Right lobe of liver (tissue), 6 donors: ENCODE data around the gene STAT6. TPM values are rescaled to one million over a fixed set of nuclear protein-coding genes. Genes with fewer than 3 reads are reported as not detected.
"Not testable (repeated sequence)": the region's sequence is repeated elsewhere in the genome, so short reads cannot be mapped to it uniquely, and the experiment has no call there.

Experiments
- ATAC-seq, 4 donors: fragments of 200-7000 bp; cut with Tn5 transposase; one replicate each; pipeline ENCODE4 v1.9.1; 2020; ENCODE audit warnings: mild to moderate bottlenecking in 4 of 4, moderate library complexity in 4 of 4
- DNase-seq, 3 donors: peaks; one replicate each; pipeline ENCODE4 v3.0.0-alpha.2; 2020
- H3K27ac ChIP-seq, 3 donors: fragments of 200-600 bp; one replicate each; pipeline ENCODE4 v1.8.0; 2022
- H3K27me3 ChIP-seq, 2 donors: fragments of 200-600 bp; one replicate each; pipeline ENCODE4 v1.8.0; 2022
- H3K36me3 ChIP-seq, 4 donors: fragments of 200-600 bp; sonication (generic) in 1 of 4; one replicate each; pipeline versions ENCODE4 v1.5.1 to v1.8.0; 2017 to 2022; ENCODE audit warnings: control low read depth in 1 of 4
- H3K4me1 ChIP-seq, 4 donors: fragments of 200-600 bp; sonication (generic) in 1 of 4; one replicate each; pipeline versions ENCODE4 v1.5.1 to v1.8.0; 2017 to 2022; ENCODE audit warnings: control low read depth in 1 of 4
- H3K4me3 ChIP-seq, 3 donors: fragments of 200-600 bp; one replicate each; pipeline ENCODE4 v1.8.0; 2022
- H3K9me3 ChIP-seq, 4 donors: fragments of 200-600 bp; sonication (generic) in 1 of 4; one replicate each; pipeline versions ENCODE4 v1.5.1 to v1.8.0; 2017 to 2022; ENCODE audit warnings: control low read depth in 1 of 4
- POLR2A ChIP-seq: fragments of 450-650 bp; IDR thresholded peaks from one replicate; pipeline ENCODE4 v1.6.1; 2017; ENCODE audit warnings: antibody characterized with exemption, mild to moderate bottlenecking
- WGBS: methylation state at CpG from one replicate; pipeline ENCODE4 v1.1.6; 2018; ENCODE audit warnings: low coverage, low lambda C conversion rate; ENCODE audit not compliant: insufficient coverage; ENCODE audit errors: missing lambda C conversion rate; 5-methylcytosine and 5-hydroxymethylcytosine counted together
- intact Hi-C, 2 donors: fragments of 100-400 bp; cut with DNase I; formaldehyde crosslinking; loops; one replicate each; pipeline versions ENCODE4 v1.11.2 to v1.14.1; 2022
- total RNA-seq, 6 experiments: library from RNA; depleted of rRNA in 2 of 6; stranded (reverse); fragments of >200 nt in 2 of 6; fragmentation: NEBNext Ultra II Directional in 3 of 6; extraction: Animal tissue kit (Norgen Biotek cat#: 25700) in 3 of 6; gene quantifications; one replicate each; pipeline versions ENCODE4 v1.1.0 to v1.2.4, GENCODE V29; 2016 to 2023
- TF ChIP-seq, protein P1 (sequence below), 4 donors: fragments of 200-600 bp in 3 of 4; fragments of 450-650 bp in 1 of 4; IDR thresholded peaks; one replicate each; pipeline versions ENCODE4 v1.5.1 to v1.8.0; 2016 to 2022; ENCODE audit warnings: antibody characterized with exemption in 4 of 4, mild to moderate bottlenecking in 2 of 4
- donor health status: DM: no; HTN: yes; CAD: no.
- donor health status: DM: no; HTN: no; CAD: no.
- donor health status: DM: no; HTN: no; CAD: no.
- donor health status: DM: no; HTN: yes; CAD: no.
- donor health status: DM: no; HTN: yes; CAD: no.

STAT6 gene
- total RNA-seq, 6 experiments from 2014 or later = 61.8 to 108 (median 94.7) TPM

DNA sequence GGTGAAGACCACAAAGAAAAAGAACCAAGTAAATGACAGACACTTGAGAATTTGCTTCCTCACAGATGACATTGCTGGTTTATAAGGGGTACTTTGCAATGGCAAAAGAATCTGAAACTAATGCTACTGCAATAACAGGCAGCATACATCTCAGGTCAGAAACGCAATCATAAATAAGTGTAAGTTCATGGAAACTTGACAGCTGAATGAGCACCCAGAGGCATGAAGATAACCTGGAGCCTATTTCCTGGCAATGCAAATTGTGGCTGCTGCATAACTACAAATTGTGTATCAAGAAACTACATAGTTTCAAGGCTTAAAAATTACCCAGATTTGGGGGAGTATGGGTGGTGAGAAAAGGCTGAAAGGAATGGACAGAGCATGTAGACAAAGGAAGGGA, 52.7 kb downstream of the STAT6 start:
- WGBS = 85% methylated on average over 1 of the region's 1 CpG
- H3K36me3 ChIP-seq = peaks cover 0 to 7% (median 2%) of the 10 kb centered on the region in 4 donors
- no peaks in the 10 kb centered on the region for H3K9me3 ChIP-seq
- ATAC-seq = no peak
- H3K4me1 ChIP-seq = no peaks in the 10 kb centered on the region
- H3K4me3 ChIP-seq = no peak overlapping the region
- no peak overlapping the region for H3K27ac ChIP-seq
- no peak for DNase-seq
- no peaks in the 10 kb centered on the region for H3K27me3 ChIP-seq
- intact Hi-C loops = loop anchor here in 1 of 2 donors (5.0 kb wide), 1 partner anchor 41 kb away; the partner anchor contains the start of gene TAC3
- no peak for TF ChIP-seq POLR2A
- TF ChIP-seq, protein P1, sequence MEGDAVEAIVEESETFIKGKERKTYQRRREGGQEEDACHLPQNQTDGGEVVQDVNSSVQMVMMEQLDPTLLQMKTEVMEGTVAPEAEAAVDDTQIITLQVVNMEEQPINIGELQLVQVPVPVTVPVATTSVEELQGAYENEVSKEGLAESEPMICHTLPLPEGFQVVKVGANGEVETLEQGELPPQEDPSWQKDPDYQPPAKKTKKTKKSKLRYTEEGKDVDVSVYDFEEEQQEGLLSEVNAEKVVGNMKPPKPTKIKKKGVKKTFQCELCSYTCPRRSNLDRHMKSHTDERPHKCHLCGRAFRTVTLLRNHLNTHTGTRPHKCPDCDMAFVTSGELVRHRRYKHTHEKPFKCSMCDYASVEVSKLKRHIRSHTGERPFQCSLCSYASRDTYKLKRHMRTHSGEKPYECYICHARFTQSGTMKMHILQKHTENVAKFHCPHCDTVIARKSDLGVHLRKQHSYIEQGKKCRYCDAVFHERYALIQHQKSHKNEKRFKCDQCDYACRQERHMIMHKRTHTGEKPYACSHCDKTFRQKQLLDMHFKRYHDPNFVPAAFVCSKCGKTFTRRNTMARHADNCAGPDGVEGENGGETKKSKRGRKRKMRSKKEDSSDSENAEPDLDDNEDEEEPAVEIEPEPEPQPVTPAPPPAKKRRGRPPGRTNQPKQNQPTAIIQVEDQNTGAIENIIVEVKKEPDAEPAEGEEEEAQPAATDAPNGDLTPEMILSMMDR (IDR thresholded peaks at IDR 0.05) = no peak

GRCh38 chr12:57057067-57057751, 54.0 kb downstream of the STAT6 start:
- TF ChIP-seq, protein P1 (IDR thresholded peaks at IDR 0.05) = no peak
- no peak for TF ChIP-seq POLR2A
- Histone ChIP-seq H3K36me3 (peaks cover 0 to 7% (median 2%) of the 10 kb centered on the region in 4 donors), H3K4me3 (no peak overlapping the region), H3K9me3 (no peaks in the 10 kb centered on the region), H3K4me1 (no peaks in the 10 kb centered on the region), H3K27me3 (no peaks in the 10 kb centered on the region), H3K27ac (no peak overlapping the region)
- no peak for DNase-seq
- intact Hi-C loops = loop anchor here in 1 of 2 donors (5.0 kb wide), 1 partner anchor 40 kb away; the partner anchor contains the start of gene TAC3
- 85% methylated on average over 6 of the region's 6 CpGs for WGBS
- ATAC-seq = no peak

GRCh38 chr12:57055824-57056223, 55.3 kb downstream of the STAT6 start:
- peaks cover 0 to 7% (median 2%) of the 10 kb centered on the region in 4 donors for H3K36me3 ChIP-seq
- no peak for ATAC-seq
- H3K27me3 ChIP-seq = no peaks in the 10 kb centered on the region
- WGBS = 80% methylated on average over 3 of the region's 3 CpGs
- no peaks in the 10 kb centered on the region for H3K9me3 ChIP-seq
- TF ChIP-seq, protein P1 (IDR thresholded peaks at IDR 0.05) = no peak
- TF ChIP-seq POLR2A = no peak
- H3K4me1 ChIP-seq = no peaks in the 10 kb centered on the region
- no peak overlapping the region for H3K4me3 ChIP-seq
- no peak for DNase-seq
- intact Hi-C loops = loop anchor here in 1 of 2 donors (5.0 kb wide), 1 partner anchor 39 kb away; the partner anchor contains the start of gene TAC3
- H3K27ac ChIP-seq = no peak overlapping the region

GRCh38 chr12:57053901-57054300, 57.3 kb downstream of the STAT6 start:
- H3K36me3 ChIP-seq, H3K4me3 ChIP-seq, H3K27ac ChIP-seq, H3K9me3 ChIP-seq, DNase-seq, H3K27me3 ChIP-seq, H3K4me1 ChIP-seq, ATAC-seq, intact Hi-C loops: not testable (repeated sequence)
- WGBS = 89% methylated on average over 4 of the region's 4 CpGs

GRCh38 chr12:57053146-57053545, 58.0 kb downstream of the STAT6 start:
- H3K4me1 ChIP-seq, H3K27me3 ChIP-seq, H3K36me3 ChIP-seq, H3K27ac ChIP-seq, ATAC-seq, H3K9me3 ChIP-seq, H3K4me3 ChIP-seq, DNase-seq, intact Hi-C loops: not testable (repeated sequence)
- WGBS = 80% methylated on average over 4 of the region's 4 CpGs
